PC-3 (cell line): ENCODE measurements around the gene NDFIP2. TPM values are rescaled to one million over a fixed set of nuclear protein-coding genes. Genes with fewer than 3 reads are reported as not detected.

ENCODE experiments used
- ATAC-seq: fragments of 200-7000 bp; cut with Tn5 transposase; 2 replicates; pipeline ENCODE4 v1.9.1; 2020; ENCODE audit warnings: mild to moderate bottlenecking, moderate library complexity
- BruUV-seq: library from RNA; stranded (reverse); fragments of 400-500 nt; replicated peaks from 2 replicates; lab custom pipeline; 2021; lab: Mats Ljungman, UMichigan
- CTCF ChIA-PET: fragments of 300-600 bp; sonication (Branson Sonifier 250); formaldehyde crosslinking; loops from one replicate; lab custom pipeline; 2022; ENCODE audit warnings: antibody characterized with exemption; lab: Charles Lee
- POLR2A ChIA-PET: fragments of 300-600 bp; sonication (Branson Sonifier 250); formaldehyde crosslinking; loops from one replicate; lab custom pipeline; 2022; ENCODE audit warnings: antibody characterized with exemption; ENCODE audit not compliant: unreplicated experiment; lab: Charles Lee
- DNase-seq: peaks from one replicate; pipeline ENCODE4 v3.0.0-alpha.2; 2015
- H2AFZ ChIP-seq: fragments of 300-600 bp; sonication (generic); 2 replicates; pipeline ENCODE4 v1.6.0; 2016; ENCODE audit warnings: antibody characterized with exemption, low read length
- H3F3A ChIP-seq: fragments of 300-600 bp; sonication (generic); one replicate; pipeline ENCODE4 v1.6.0; 2017; ENCODE audit warnings: antibody characterized with exemption, low read length, control low read depth, mild to moderate bottlenecking; ENCODE audit not compliant: unreplicated experiment
- H3K27ac ChIP-seq: fragments of 300-600 bp; sonication (generic); 2 replicates; pipeline ENCODE4 v1.5.1; 2016; ENCODE audit warnings: mild to moderate bottlenecking, low read length
- H3K27me3 ChIP-seq: fragments of 300-600 bp; sonication (generic); 2 replicates; pipeline ENCODE4 v1.6.1; 2016; ENCODE audit warnings: low read length, mixed read lengths
- H3K36me3 ChIP-seq: fragments of 300-600 bp; sonication (generic); 2 replicates; pipeline ENCODE4 v1.6.1; 2016; ENCODE audit warnings: low read depth, mixed run types, low read length, mixed read lengths
- H3K4me1 ChIP-seq: fragments of 300-600 bp; sonication (generic); 2 replicates; pipeline ENCODE4 v1.5.1; 2016; ENCODE audit warnings: low read length; ENCODE audit not compliant: insufficient read depth
- H3K4me2 ChIP-seq: fragments of 300-600 bp; sonication (generic); 2 replicates; pipeline ENCODE4 v1.6.0; 2016; ENCODE audit warnings: low read length
- H3K4me3 ChIP-seq: fragments of 300-600 bp; sonication (generic); 2 replicates; pipeline ENCODE4 v1.5.1; 2016; ENCODE audit warnings: mild to moderate bottlenecking, low read length, mixed read lengths
- H3K79me2 ChIP-seq: fragments of 300-600 bp; sonication (generic); 2 replicates; pipeline ENCODE4 v1.6.1; 2017; ENCODE audit warnings: low read length, mixed read lengths
- H3K9ac ChIP-seq: fragments of 300-600 bp; sonication (generic); 2 replicates; pipeline ENCODE4 v1.6.0; 2016; ENCODE audit warnings: mild to moderate bottlenecking, low read length
- H3K9me2 ChIP-seq: fragments of 300-600 bp; sonication (generic); replicated peaks from 2 replicates; pipeline ENCODE4 v1.6.1; 2016; ENCODE audit warnings: mixed run types, low read length, mixed read lengths
- H3K9me3 ChIP-seq: fragments of 300-600 bp; sonication (generic); 2 replicates; pipeline ENCODE4 v1.6.1; 2016; ENCODE audit warnings: low read length, mixed read lengths
- H4K20me1 ChIP-seq: fragments of 300-600 bp; sonication (generic); 2 replicates; pipeline ENCODE4 v1.6.1; 2016; ENCODE audit warnings: low read length, mixed read lengths
- CTCF ChIP-seq: fragments of 300-600 bp; sonication (generic); conservative IDR thresholded peaks from 2 replicates; pipeline ENCODE4 v1.5.1; 2017; ENCODE audit warnings: antibody characterized with exemption, low read depth, mild to moderate bottlenecking, low read length
- EZH2 ChIP-seq: fragments of 300-600 bp; sonication (generic); IDR thresholded peaks from one replicate; pipeline ENCODE4 v1.6.1; 2017; ENCODE audit warnings: antibody characterized with exemption, mild to moderate bottlenecking, low read length; ENCODE audit not compliant: unreplicated experiment
- EZH2phosphoT487 ChIP-seq: fragments of 300-600 bp; sonication (generic); IDR thresholded peaks from 2 replicates; pipeline ENCODE4 v1.6.1; 2018; ENCODE audit warnings: mild to moderate bottlenecking, antibody characterized with exemption, low read length, borderline replicate concordance
- intact Hi-C: fragments of 100-400 bp; cut with micrococcal nuclease; formaldehyde crosslinking; loops from 2 replicates; pipeline ENCODE4 v1.9.0; 2023
- total RNA-seq: library from RNA; depleted of rRNA; stranded (reverse); fragments of >200 nt; gene quantifications from 2 replicates; pipeline ENCODE4 v1.2.3, GENCODE V29; 2014

The NDFIP2 gene
- total RNA-seq, 1 experiment from 2014 or later: 19.5 TPM

GRCh38 chr13:79442706-79443105 is 38.2 kb upstream of the NDFIP2 start:
- ChIA-PET POLR2A (no interaction called here), CTCF (no interaction called here)
- Histone ChIP-seq H3K9me3 (no peaks in the 10 kb centered on the region), H3K36me3 (no peaks in the 10 kb centered on the region), H3K4me1 (no peaks in the 10 kb centered on the region), H3K79me2 (no peaks in the 10 kb centered on the region), H3K9me2 (no peaks in the 10 kb centered on the region), H3K27ac (no peak overlapping the region), H4K20me1 (no peaks in the 10 kb centered on the region), H3K4me3 (no peak overlapping the region), H3F3A (no peaks in the 10 kb centered on the region), H2AFZ (no peak overlapping the region), H3K27me3 (no peaks in the 10 kb centered on the region), H3K9ac (no peak overlapping the region), H3K4me2 (no peak overlapping the region)
- DNase-seq (no peak), ATAC-seq (no peak)
- no TSS peak for BruUV-seq
- intact Hi-C loops: no loop called here
- TF ChIP-seq CTCF: no peak
- no peak for TF ChIP-seq EZH2
- TF ChIP-seq EZH2phosphoT487: no peak

- Histone ChIP-seq H3F3A (no peaks in the 10 kb centered on the region), H4K20me1 (no peaks in the 10 kb centered on the region), H3K4me1 (no peaks in the 10 kb centered on the region), H3K27ac (no peak overlapping the region), H3K79me2 (no peaks in the 10 kb centered on the region), H2AFZ (no peak overlapping the region), H3K9me2 (no peaks in the 10 kb centered on the region), H3K4me2 (no peak overlapping the region), H3K36me3 (no peaks in the 10 kb centered on the region), H3K9ac (no peak overlapping the region), H3K4me3 (no peak overlapping the region), H3K9me3 (no peaks in the 10 kb centered on the region), H3K27me3 (no peaks in the 10 kb centered on the region)
- DNase-seq (no peak), ATAC-seq (no peak)
- no peak for TF ChIP-seq EZH2
- POLR2A ChIA-PET: no interaction called here
- no TSS peak for BruUV-seq
- intact Hi-C loops: no loop called here
- CTCF ChIA-PET: no interaction called here
These were observed 34.8 kb upstream of the NDFIP2 start for GRCh38 chr13:79445968-79446645.

DNA sequence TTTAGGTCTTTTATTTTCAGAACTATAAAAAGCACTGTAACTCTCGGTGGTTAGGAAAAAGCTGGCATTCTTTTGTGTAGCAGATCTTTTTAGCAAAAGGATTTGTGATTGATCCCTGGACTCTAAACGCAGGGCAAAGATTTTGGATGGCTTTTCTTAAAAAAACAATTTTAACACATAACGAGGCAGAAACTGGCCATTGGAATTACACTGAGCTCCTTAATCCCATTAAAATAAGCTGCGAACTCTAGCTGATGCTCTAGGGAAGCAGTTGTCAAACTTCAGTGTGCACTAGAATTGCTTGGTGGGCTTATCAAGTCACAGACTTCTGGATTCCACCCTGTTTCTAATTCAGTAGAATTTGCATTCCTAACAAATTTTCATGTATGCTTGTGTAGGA is 33.8 kb upstream of the NDFIP2 start:
- TF ChIP-seq EZH2phosphoT487: no peak
- no peak for TF ChIP-seq EZH2
- TF ChIP-seq CTCF: no peak
- Histone ChIP-seq H3F3A (no peaks in the 10 kb centered on the region), H3K27me3 (no peaks in the 10 kb centered on the region)

More for the DNA sequence above, 33.8 kb upstream of the NDFIP2 start:
- ATAC-seq (no peak), DNase-seq (no peak)
- CTCF ChIA-PET: no interaction called here
- no peaks in the 10 kb centered on the region for H3K9me2 ChIP-seq
- no TSS peak for BruUV-seq
- no peaks in the 10 kb centered on the region for H4K20me1 ChIP-seq
- H3K27ac ChIP-seq: no peak overlapping the region
- POLR2A ChIA-PET: no interaction called here
- peaks cover 9% of the 10 kb centered on the region for H3K4me1 ChIP-seq
- H3K9ac ChIP-seq: no peak overlapping the region
- H3K4me3 ChIP-seq: no peak overlapping the region
- intact Hi-C loops: no loop called here
- H3K36me3 ChIP-seq: no peaks in the 10 kb centered on the region
- no peaks in the 10 kb centered on the region for H3K79me2 ChIP-seq
- no peaks in the 10 kb centered on the region for H3K9me3 ChIP-seq
- H2AFZ ChIP-seq: no peak overlapping the region
- H3K4me2 ChIP-seq: no peak overlapping the region
